ENCODE data around the gene SELENOK. TPM values are rescaled to one million over a fixed set of nuclear protein-coding genes. Genes with fewer than 3 reads are reported as not detected.

SELENOK gene
- total RNA-seq, 3 donors from 2014 or later, result 37.2 to 56.2 (median 47.2) TPM

GRCh38 chr3:53836084-53836872 is 55.4 kb downstream of the SELENOK start:
- intact Hi-C loops (cut with DNase I, micrococcal nuclease), result no loop called here
- no peaks in the 10 kb centered on the region for H3K9me3 ChIP-seq
- H3K36me3 ChIP-seq (ENCODE audit: low read depth), result no peaks in the 10 kb centered on the region
- no peak for TF ChIP-seq CTCF (IDR thresholded peaks at IDR 0.05)
- ATAC-seq (no peak), DNase-seq (no peak)
- no peak overlapping the region for H3K4me3 ChIP-seq
- no peaks in the 10 kb centered on the region for H3K4me1 ChIP-seq (ENCODE audit: low read depth)

GRCh38 chr3:53835257-53835656 is 56.4 kb downstream of the SELENOK start:
- Histone ChIP-seq H3K4me3 (no peak overlapping the region), H3K4me1 (ENCODE audit: low read depth) (no peaks in the 10 kb centered on the region), H3K9me3 (no peaks in the 10 kb centered on the region), H3K36me3 (ENCODE audit: low read depth) (no peaks in the 10 kb centered on the region)
- no peak for ATAC-seq
- intact Hi-C loops (cut with DNase I, micrococcal nuclease), result no loop called here
- DNase-seq, result no peak
- no peak for TF ChIP-seq CTCF (IDR thresholded peaks at IDR 0.05)

- no peaks in the 10 kb centered on the region for H3K4me1 ChIP-seq (ENCODE audit: low read depth)
- H3K9me3 ChIP-seq, result no peaks in the 10 kb centered on the region
- TF ChIP-seq CTCF (IDR thresholded peaks at IDR 0.05), result no peak
- DNase-seq (no peak), ATAC-seq (no peak)
- no peaks in the 10 kb centered on the region for H3K36me3 ChIP-seq (ENCODE audit: low read depth)
- intact Hi-C loops (cut with DNase I, micrococcal nuclease), result no loop called here
- H3K4me3 ChIP-seq, result no peak overlapping the region
Measured at GRCh38 chr3:53834429-53835095, 57.1 kb downstream of the SELENOK start.

Other genes with a start within 250 kb of the SELENOK start
- gene CHDH, start 45.4 kb downstream of the SELENOK start, total RNA-seq, result 10 to 100 TPM; 16.5 to 24.1 (median 22.1) TPM
- gene IL17RB, start 45.3 kb downstream of the SELENOK start, total RNA-seq, result 10 to 100 TPM; 10.3 to 13.4 (median 10.9) TPM
- gene ACTR8, start 9.7 kb downstream of the SELENOK start, total RNA-seq, result 10 to 100 TPM; 29.1 to 36.0 (median 34.1) TPM
- 1 to 10 TPM in 1 of 3 donors, under 1 TPM in 2; 0.34 to 3.5 (median 0.55) TPM for gene CACNA2D3, start 230.7 kb upstream of the SELENOK start, total RNA-seq

All from mucosa of descending colon (tissue), 3 donors.